Measurements from ENCODE around the gene CDC25C.

Gene CDC25C

GRCh38 chr5:138305797-138306196 is 25.8 kb downstream of the CDC25C start:
- H3K27ac ChIP-seq, result no peak overlapping the region
- TF ChIP-seq CTCF (conservative IDR thresholded peaks at IDR 0.05) (no peak), ZFX (IDR thresholded peaks at IDR 0.05) (no peak)

GRCh38 chr5:138303372-138303771 is 28.2 kb downstream of the CDC25C start:
- H3K27ac ChIP-seq, result no peak overlapping the region
- TF ChIP-seq ZFX (IDR thresholded peaks at IDR 0.05) (no peak), CTCF (conservative IDR thresholded peaks at IDR 0.05) (no peak)

GRCh38 chr5:138289296-138289695 is 42.3 kb downstream of the CDC25C start:
- no peak overlapping the region for H3K27ac ChIP-seq
- TF ChIP-seq ZFX (IDR thresholded peaks at IDR 0.05) (no peak), CTCF (conservative IDR thresholded peaks at IDR 0.05) (no peak)

GRCh38 chr5:138287246-138287645 is 44.4 kb downstream of the CDC25C start:
- TF ChIP-seq ZFX (IDR thresholded peaks at IDR 0.05) (no peak), CTCF (conservative IDR thresholded peaks at IDR 0.05) (no peak)
- peak overlapping the region; percentile 69; the same call in 1 of the 2 replicates for H3K27ac ChIP-seq

GRCh38 chr5:138282920-138283742 is 48.5 kb downstream of the CDC25C start:
- TF ChIP-seq CTCF (conservative IDR thresholded peaks at IDR 0.05) (peak; percentile 80), ZFX (IDR thresholded peaks at IDR 0.05) (no peak)
- H3K27ac ChIP-seq, result peak overlapping the region; percentile 19; the same call in 1 of the 2 replicates

GRCh38 chr5:138280915-138281314 is 50.7 kb downstream of the CDC25C start:
- H3K27ac ChIP-seq, result no peak overlapping the region
- TF ChIP-seq CTCF (conservative IDR thresholded peaks at IDR 0.05) (no peak), ZFX (IDR thresholded peaks at IDR 0.05) (no peak)

GRCh38 chr5:138276402-138277054 is 55.1 kb downstream of the CDC25C start:
- TF ChIP-seq CTCF (conservative IDR thresholded peaks at IDR 0.05) (peak; percentile 69), ZFX (IDR thresholded peaks at IDR 0.05) (no peak)
- peak overlapping the region; percentile 37 for H3K27ac ChIP-seq
